Activated T-cell treated with anti-CD3 and anti-CD28 coated beads, Interleukin-2, amount 50 U/mL, for 24 hours (primary cell): ENCODE data around the gene FYCO1.

ENCODE experiments used
- DNase-seq: peaks from one replicate; pipeline ENCODE4 v3.0.0-alpha.2; 2020
- H3K27ac Mint-ChIP-seq: 2 replicates; pipeline ENCODE4 v1.8.0; 2020; ENCODE audit warnings: mild to moderate bottlenecking, mixed read lengths
- H3K27me3 Mint-ChIP-seq: 2 replicates; pipeline ENCODE4 v1.8.0; 2020; ENCODE audit warnings: mixed read lengths
- H3K36me3 Mint-ChIP-seq: 2 replicates; pipeline ENCODE4 v1.8.0; 2020; ENCODE audit warnings: low read depth, mixed read lengths
- H3K4me1 Mint-ChIP-seq: 2 replicates; pipeline ENCODE4 v1.8.0; 2020; ENCODE audit warnings: low read depth, mixed read lengths
- H3K4me3 Mint-ChIP-seq: 2 replicates; pipeline ENCODE4 v1.8.0; 2020; ENCODE audit warnings: mild to moderate bottlenecking, moderate library complexity, mixed read lengths
- H3K9me3 Mint-ChIP-seq: 2 replicates; pipeline ENCODE4 v1.8.0; 2020; ENCODE audit warnings: mixed read lengths

The FYCO1 gene

GRCh38 chr3:45994419-45995235 lies 997 bp downstream of the FYCO1 start:
- no peaks in the 10 kb centered on the region for H3K27me3 Mint-ChIP-seq
- H3K27ac Mint-ChIP-seq, result peak overlapping the region; percentile 94
- peak overlapping the region; percentile 86 for H3K4me3 Mint-ChIP-seq
- H3K9me3 Mint-ChIP-seq, result peaks cover 3% of the 10 kb centered on the region
- peaks cover 56% of the 10 kb centered on the region for H3K4me1 Mint-ChIP-seq
- H3K36me3 Mint-ChIP-seq, result peaks cover 25% of the 10 kb centered on the region
- no peak for DNase-seq

DNA sequence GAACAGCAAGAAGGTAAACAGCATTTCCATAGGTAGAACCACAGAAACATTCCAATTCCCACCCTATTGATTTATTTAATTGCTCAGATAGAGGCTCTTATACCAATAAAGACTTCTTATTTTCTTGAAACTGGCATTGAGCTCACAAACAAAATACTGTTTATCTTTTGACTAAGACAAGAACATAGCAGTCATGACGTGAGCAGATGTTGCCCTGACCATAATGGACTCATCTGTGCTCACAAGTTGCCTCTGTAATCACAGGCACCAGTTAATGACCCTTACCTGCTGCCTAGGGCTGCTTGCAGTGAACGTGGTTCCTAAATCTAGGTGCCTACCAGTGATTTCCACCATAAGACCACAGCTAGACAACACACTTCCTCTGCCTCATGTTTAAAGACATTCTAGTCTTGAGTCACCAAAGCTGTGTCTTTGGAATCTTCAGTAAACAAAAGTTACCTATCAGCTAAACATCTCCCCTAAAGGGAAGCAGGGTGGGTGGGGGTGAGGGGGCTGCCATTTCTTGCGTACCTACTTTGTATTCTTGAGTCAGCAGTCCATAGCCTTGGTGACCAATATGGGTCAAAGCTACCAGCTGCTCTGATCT lies 2.1 kb downstream of the FYCO1 start:
- peaks cover 25% of the 10 kb centered on the region for H3K36me3 Mint-ChIP-seq
- peaks cover 3% of the 10 kb centered on the region for H3K9me3 Mint-ChIP-seq
- H3K27me3 Mint-ChIP-seq, result no peaks in the 10 kb centered on the region
- DNase-seq, result no peak
- peaks cover 67% of the 10 kb centered on the region for H3K4me1 Mint-ChIP-seq
- no peak overlapping the region for H3K4me3 Mint-ChIP-seq
- peak overlapping the region; percentile 69 for H3K27ac Mint-ChIP-seq

- no peaks in the 10 kb centered on the region for H3K27me3 Mint-ChIP-seq
These were observed 2.8 kb downstream of the FYCO1 start for GRCh38 chr3:45992821-45993221.

GRCh38 chr3:45992133-45992729 lies 3.4 kb downstream of the FYCO1 start:
- Mint-ChIP-seq H3K4me1 (peaks cover 80% of the 10 kb centered on the region), H3K9me3 (peaks cover 3% of the 10 kb centered on the region), H3K27me3 (no peaks in the 10 kb centered on the region), H3K27ac (no peak overlapping the region), H3K4me3 (no peak overlapping the region), H3K36me3 (peaks cover 33% of the 10 kb centered on the region)
- DNase-seq, result no peak

More at GRCh38 chr3:45992821-45993221, 2.8 kb downstream of the FYCO1 start:
- DNase-seq, result no peak
- Mint-ChIP-seq H3K36me3 (peaks cover 28% of the 10 kb centered on the region), H3K4me3 (no peak overlapping the region), H3K9me3 (peaks cover 3% of the 10 kb centered on the region), H3K27ac (peak overlapping the region; percentile 69), H3K4me1 (peaks cover 74% of the 10 kb centered on the region)

GRCh38 chr3:45991341-45991740 lies 4.3 kb downstream of the FYCO1 start:
- Mint-ChIP-seq H3K27me3 (no peaks in the 10 kb centered on the region), H3K27ac (no peak overlapping the region), H3K4me1 (peaks cover 83% of the 10 kb centered on the region), H3K4me3 (no peak overlapping the region), H3K36me3 (peaks cover 35% of the 10 kb centered on the region), H3K9me3 (peaks cover 3% of the 10 kb centered on the region)
- no peak for DNase-seq

GRCh38 chr3:45990181-45990580 lies 5.4 kb downstream of the FYCO1 start:
- peaks cover 3% of the 10 kb centered on the region for H3K9me3 Mint-ChIP-seq
- peak overlapping the region; percentile 15 for H3K27ac Mint-ChIP-seq
- H3K27me3 Mint-ChIP-seq, result no peaks in the 10 kb centered on the region
- no peak for DNase-seq
- H3K4me3 Mint-ChIP-seq, result no peak overlapping the region
- H3K4me1 Mint-ChIP-seq, result peaks cover 86% of the 10 kb centered on the region
- peaks cover 40% of the 10 kb centered on the region for H3K36me3 Mint-ChIP-seq

DNA sequence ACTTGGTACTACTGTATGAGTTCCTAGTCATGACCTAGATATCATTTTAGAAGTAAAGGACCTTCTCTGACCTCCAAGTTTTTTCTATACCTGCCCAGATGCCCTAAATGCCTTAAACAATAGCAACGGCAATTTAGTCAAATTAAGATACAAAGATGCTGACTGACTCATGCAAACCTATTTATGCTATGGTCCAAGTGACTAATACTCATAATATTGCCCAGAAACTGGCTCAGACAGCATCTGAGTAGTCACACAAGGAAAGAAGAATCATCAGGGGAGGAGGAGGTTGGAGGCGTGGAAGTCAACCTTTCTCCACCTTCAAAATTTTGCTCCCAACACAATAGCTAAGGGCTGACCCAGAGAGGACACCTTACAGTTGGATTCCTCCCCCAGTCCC lies 6.8 kb downstream of the FYCO1 start:
- no peak for DNase-seq
- no peak overlapping the region for H3K27ac Mint-ChIP-seq
- peaks cover 81% of the 10 kb centered on the region for H3K4me1 Mint-ChIP-seq
- H3K4me3 Mint-ChIP-seq, result no peak overlapping the region
- no peaks in the 10 kb centered on the region for H3K27me3 Mint-ChIP-seq
- peaks cover 54% of the 10 kb centered on the region for H3K36me3 Mint-ChIP-seq
- H3K9me3 Mint-ChIP-seq, result peaks cover 3% of the 10 kb centered on the region

DNA sequence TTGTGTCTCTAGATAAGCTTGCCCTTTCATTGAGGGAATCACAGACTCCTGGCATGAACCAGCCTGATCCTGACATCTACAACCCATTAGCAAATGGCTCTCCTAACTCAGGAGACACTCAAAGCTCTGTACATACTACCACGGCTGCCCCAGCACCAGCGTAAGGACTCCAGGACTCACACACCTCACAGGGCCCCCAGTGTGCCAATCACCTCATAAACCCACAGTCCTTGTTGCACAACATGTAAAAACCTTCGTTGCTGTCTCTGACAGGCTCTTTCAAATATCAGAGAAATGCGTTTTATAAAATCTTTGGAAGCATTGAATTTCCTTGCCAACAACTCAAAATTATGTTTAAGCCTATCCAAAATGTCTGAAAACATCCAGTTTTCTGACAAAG lies 7.3 kb downstream of the FYCO1 start:
- peaks cover 57% of the 10 kb centered on the region for H3K36me3 Mint-ChIP-seq
- peaks cover 3% of the 10 kb centered on the region for H3K9me3 Mint-ChIP-seq

GRCh38 chr3:45987368-45988291 lies 8.0 kb downstream of the FYCO1 start:
- H3K9me3 Mint-ChIP-seq, result no peaks in the 10 kb centered on the region
- peak overlapping the region; percentile 72 for H3K27ac Mint-ChIP-seq
- no peak for DNase-seq
- H3K4me3 Mint-ChIP-seq, result no peak overlapping the region
- peaks cover 70% of the 10 kb centered on the region for H3K4me1 Mint-ChIP-seq
- H3K36me3 Mint-ChIP-seq, result peaks cover 57% of the 10 kb centered on the region
- no peaks in the 10 kb centered on the region for H3K27me3 Mint-ChIP-seq

More for the DNA sequence above, 7.3 kb downstream of the FYCO1 start:
- H3K27me3 Mint-ChIP-seq, result no peaks in the 10 kb centered on the region
- H3K4me1 Mint-ChIP-seq, result peaks cover 77% of the 10 kb centered on the region
- no peak overlapping the region for H3K4me3 Mint-ChIP-seq
- H3K27ac Mint-ChIP-seq, result peak overlapping the region; percentile 72
- no peak for DNase-seq

- H3K4me1 Mint-ChIP-seq, result peaks cover 68% of the 10 kb centered on the region
- H3K36me3 Mint-ChIP-seq, result peaks cover 61% of the 10 kb centered on the region
- no peak overlapping the region for H3K4me3 Mint-ChIP-seq
- H3K27me3 Mint-ChIP-seq, result no peaks in the 10 kb centered on the region
- H3K9me3 Mint-ChIP-seq, result no peaks in the 10 kb centered on the region
- H3K27ac Mint-ChIP-seq, result peak overlapping the region; percentile 28
- no peak for DNase-seq
These were observed 9.2 kb downstream of the FYCO1 start for GRCh38 chr3:45986303-45986982.

DNA sequence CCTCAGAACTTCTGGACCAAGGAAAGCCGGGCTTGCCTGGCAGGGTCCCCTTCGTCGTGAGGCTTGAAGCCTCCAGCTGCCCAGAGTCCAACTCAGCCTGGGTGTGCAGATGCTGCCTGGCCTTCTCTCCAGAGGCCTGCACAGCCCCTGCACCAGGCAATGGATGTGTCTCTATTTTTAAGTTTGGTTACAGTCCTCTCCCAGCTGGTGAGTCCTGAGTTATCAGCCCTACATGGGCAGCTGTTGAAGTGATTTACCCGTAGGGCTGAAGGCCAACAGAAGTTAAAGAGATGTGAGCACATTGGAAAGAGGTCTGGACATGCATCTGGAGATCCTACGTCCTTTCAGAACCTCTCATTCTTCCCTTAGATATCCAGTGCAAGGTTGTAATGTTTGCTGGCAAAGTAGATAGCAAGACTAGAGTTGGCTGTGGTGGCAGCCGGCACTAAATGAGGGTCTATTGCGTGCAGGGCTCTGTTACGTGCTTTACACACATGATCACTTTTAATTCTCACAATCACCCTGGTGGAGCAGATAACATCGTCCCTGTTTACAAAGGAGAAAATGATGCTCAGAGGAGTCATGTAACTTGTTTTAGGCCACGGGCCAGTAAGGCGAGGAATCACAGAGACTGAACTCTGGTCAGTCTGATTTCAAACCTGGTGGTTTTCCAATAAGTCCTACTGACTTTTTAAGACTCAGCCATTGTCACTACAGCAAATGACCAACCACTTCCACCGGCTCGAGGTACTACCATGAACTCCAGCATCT lies 9.9 kb downstream of the FYCO1 start:
- no peak for DNase-seq
- peak overlapping the region; percentile 28 for H3K27ac Mint-ChIP-seq
- H3K9me3 Mint-ChIP-seq, result no peaks in the 10 kb centered on the region
- no peak overlapping the region for H3K4me3 Mint-ChIP-seq
- H3K4me1 Mint-ChIP-seq, result peaks cover 72% of the 10 kb centered on the region
- H3K27me3 Mint-ChIP-seq, result no peaks in the 10 kb centered on the region
- peaks cover 66% of the 10 kb centered on the region for H3K36me3 Mint-ChIP-seq

- Mint-ChIP-seq H3K9me3 (no peaks in the 10 kb centered on the region), H3K27me3 (no peaks in the 10 kb centered on the region), H3K4me1 (peaks cover 72% of the 10 kb centered on the region), H3K4me3 (no peak overlapping the region), H3K27ac (peak overlapping the region; percentile 27), H3K36me3 (peaks cover 74% of the 10 kb centered on the region)
- DNase-seq, result no peak
These were observed 11.0 kb downstream of the FYCO1 start for GRCh38 chr3:45984331-45985312.
